SK-N-SH (cell line): ENCODE data around the gene SH3BP5L. TPM values are rescaled to one million over a fixed set of nuclear protein-coding genes. Genes with fewer than 3 reads are reported as not detected.

Source experiments
- CTCF ChIA-PET: fragments of 300-600, 350-600 bp; formaldehyde crosslinking; extraction: SDS; loops from one replicate; lab custom pipeline; 2021; lab: Yijun Ruan, JAX
- POLR2A ChIA-PET: fragments of 350-600 bp; sonication (Branson Sonifier 250); formaldehyde crosslinking; extraction: SDS; loops from one replicate; lab custom pipeline; 2020; ENCODE audit warnings: antibody characterized with exemption, inconsistent platforms; lab: Yijun Ruan, JAX
- DNase-seq: peaks from one replicate; pipeline ENCODE4 v3.0.0; 2012
- H2AFZ ChIP-seq: fragments of 200-600 bp; sonication (generic); 2 replicates; pipeline ENCODE4 v1.8.1; 2016; ENCODE audit warnings: antibody characterized with exemption, mild to moderate bottlenecking, low read depth
- H3F3A ChIP-seq: fragments of 200-600 bp; sonication (generic); replicated peaks from 2 replicates; pipeline ENCODE3; 2016; ENCODE audit warnings: antibody characterized with exemption, mild to moderate bottlenecking; ENCODE audit not compliant: insufficient read depth
- H3K27ac ChIP-seq, 2 experiments: fragments of 200-500 bp in 1 of 2; fragments of 200-600 bp in 1 of 2; sonication (Bioruptor generic) in 1 of 2; sonication (generic), shearing (Covaris generic) in 1 of 2; 2 replicates each; pipeline versions ENCODE4 v1.5.1 to v1.6.1; 2014 to 2016; ENCODE audit warnings: low read depth in 2 of 2, inconsistent platforms in 1 of 2, low read length in 1 of 2, mild to moderate bottlenecking in 1 of 2, mixed read lengths in 1 of 2
- H3K27me3 ChIP-seq: fragments of 200-600 bp; sonication (generic), shearing (Covaris generic); 2 replicates; pipeline ENCODE4 v1.6.1; 2016; ENCODE audit warnings: mixed run types; ENCODE audit not compliant: insufficient read depth
- H3K36me3 ChIP-seq, 2 experiments: fragments of 200-500 bp in 1 of 2; fragments of 200-600 bp in 1 of 2; sonication (Bioruptor generic) in 1 of 2; sonication (generic) in 1 of 2; replicated peaks in 1 of 2; 2 replicates each; pipeline versions ENCODE3 to v1.5.1; 2014 to 2016; ENCODE audit warnings: low read length in 1 of 2, mild to moderate bottlenecking in 1 of 2; ENCODE audit not compliant: insufficient read depth in 2 of 2, control insufficient read depth in 1 of 2
- H3K4me1 ChIP-seq, 2 experiments: fragments of 200-500 bp in 1 of 2; fragments of 200-600 bp in 1 of 2; sonication (Bioruptor generic) in 1 of 2; sonication (generic), shearing (Covaris generic) in 1 of 2; 2 replicates each; pipeline versions ENCODE4 v1.5.1 to v1.6.1; 2014 to 2016; ENCODE audit warnings: low read depth in 1 of 2, low read length in 1 of 2, mixed run types in 1 of 2; ENCODE audit not compliant: insufficient read depth in 2 of 2, control insufficient read depth in 1 of 2
- H3K4me2 ChIP-seq: fragments of 200-600 bp; sonication (generic), shearing (Covaris generic); 2 replicates; pipeline ENCODE4 v1.6.1; 2017; ENCODE audit warnings: mixed run types
- H3K4me3 ChIP-seq, 2 experiments: fragments of 200-500 bp in 1 of 2; fragments of 200-600 bp in 1 of 2; sonication (Bioruptor generic) in 1 of 2; sonication (generic), shearing (Covaris generic) in 1 of 2; 2 replicates each; pipeline versions ENCODE4 v1.5.1 to v1.8.1; 2014 to 2016; ENCODE audit warnings: low read depth in 2 of 2, inconsistent platforms in 1 of 2, low read length in 1 of 2, mild to moderate bottlenecking in 1 of 2, mixed read lengths in 1 of 2, moderate library complexity in 1 of 2
- H3K79me2 ChIP-seq: fragments of 200-600 bp; sonication (generic); 2 replicates; pipeline ENCODE4 v1.8.1; 2017; ENCODE audit warnings: mild to moderate bottlenecking; ENCODE audit not compliant: insufficient read depth
- H3K9ac ChIP-seq: fragments of 200-600 bp; sonication (generic); 2 replicates; pipeline ENCODE4 v1.6.1; 2017; ENCODE audit warnings: mixed run types
- H3K9me2 ChIP-seq: fragments of 200-600 bp; sonication (generic); 2 replicates; pipeline ENCODE4 v1.6.1; 2017; ENCODE audit warnings: mixed run types
- H3K9me3 ChIP-seq: fragments of 200-600 bp; sonication (generic); 2 replicates; pipeline ENCODE4 v1.6.1; 2017; ENCODE audit warnings: mixed run types, mild to moderate bottlenecking, moderate library complexity
- H4K20me1 ChIP-seq: fragments of 200-600 bp; sonication (generic); 2 replicates; pipeline ENCODE4 v1.6.1; 2017; ENCODE audit warnings: mild to moderate bottlenecking, mixed run types; ENCODE audit not compliant: insufficient read depth
- EP300 ChIP-seq, 2 experiments: IDR thresholded peaks; 2 replicates each; pipeline versions ENCODE4 v1.4.0 to v1.6.1; 2012; ENCODE audit warnings: borderline replicate concordance in 1 of 2, low read depth in 1 of 2, low read length in 1 of 2
- EZH2phosphoT487 ChIP-seq: fragments of 200-600 bp; sonication (generic); IDR thresholded peaks from 2 replicates; pipeline ENCODE4 v1.6.1; 2017; ENCODE audit warnings: low read depth, mixed run types, mild to moderate bottlenecking, antibody characterized with exemption, moderate library complexity, borderline replicate concordance
- FOSL2 ChIP-seq: IDR thresholded peaks from 2 replicates; pipeline ENCODE4 v1.4.0; 2012; ENCODE audit warnings: low read depth, mild to moderate bottlenecking, moderate library complexity, borderline replicate concordance
- FOXM1 ChIP-seq: IDR thresholded peaks from 2 replicates; pipeline ENCODE4 v1.4.0; 2012; ENCODE audit warnings: low read depth, mild to moderate bottlenecking
- GATA2 ChIP-seq: sonication (generic); formaldehyde crosslinking; IDR thresholded peaks from 2 replicates; pipeline ENCODE4 v1.5.0; 2020; ENCODE audit warnings: mild to moderate bottlenecking, missing genetic modification reagents
- JUND ChIP-seq: IDR thresholded peaks from 2 replicates; pipeline ENCODE4 v1.4.0; 2012
- MEF2A ChIP-seq: IDR thresholded peaks from 2 replicates; pipeline ENCODE4 v1.4.0; 2012; ENCODE audit warnings: low read depth, borderline replicate concordance
- NFIC ChIP-seq: IDR thresholded peaks from 2 replicates; pipeline ENCODE4 v1.4.0; 2012; ENCODE audit warnings: borderline replicate concordance
- POLR2AphosphoS5 ChIP-seq: IDR thresholded peaks from 2 replicates; pipeline ENCODE4 v1.6.1; 2012; ENCODE audit warnings: low read depth, low read length
- RFX5 ChIP-seq: IDR thresholded peaks from 2 replicates; pipeline ENCODE4 v1.6.1; 2012; ENCODE audit warnings: mild to moderate bottlenecking, improper control_type of control experiment, low read length
- RXRA ChIP-seq: IDR thresholded peaks from 2 replicates; pipeline ENCODE4 v1.4.0; 2012; ENCODE audit warnings: low read depth, mild to moderate bottlenecking, borderline replicate concordance
- SIN3A ChIP-seq: IDR thresholded peaks from 2 replicates; pipeline ENCODE4 v1.6.1; 2012; ENCODE audit warnings: low read depth, mild to moderate bottlenecking, low read length, moderate library complexity, borderline replicate concordance
- TAF1 ChIP-seq: IDR thresholded peaks from 2 replicates; pipeline ENCODE4 v1.6.1; 2012; ENCODE audit warnings: low read depth, mild to moderate bottlenecking, low read length, moderate library complexity, borderline replicate concordance
- TCF12 ChIP-seq: IDR thresholded peaks from 2 replicates; pipeline ENCODE4 v1.4.0; 2012
- TEAD4 ChIP-seq: IDR thresholded peaks from 2 replicates; pipeline ENCODE4 v1.4.0; 2012; ENCODE audit warnings: mild to moderate bottlenecking, borderline replicate concordance; ENCODE audit not compliant: insufficient read depth
- WGBS: methylation state at CpG from one replicate; pipeline ENCODE4 v1.1.6; 2017; ENCODE audit warnings: low lambda C conversion rate; 5-methylcytosine and 5-hydroxymethylcytosine counted together
- polyA plus RNA-seq, 3 experiments: library from polyadenylated mRNA; depleted of rRNA; stranded (reverse); fragments of >200 nt; gene quantifications; 2 replicates each; pipeline ENCODE4 v1.2.3, GENCODE V29; 2012
- TF ChIP-seq, protein P1 (sequence below): fragments of 200-600 bp; sonication (generic); IDR thresholded peaks from 2 replicates; pipeline ENCODE4 v1.6.1; 2017; ENCODE audit warnings: antibody characterized with exemption, mild to moderate bottlenecking, moderate library complexity
- TF ChIP-seq, protein P2 (sequence below): IDR thresholded peaks from 2 replicates; pipeline ENCODE4 v1.4.0; 2012; ENCODE audit warnings: low read depth
- TF ChIP-seq, protein P3 (sequence below): IDR thresholded peaks from 2 replicates; pipeline ENCODE4; 2012
- TF ChIP-seq, protein P4 (sequence below): fragments of 150-350 bp; IDR thresholded peaks from 2 replicates; pipeline ENCODE4 v1.6.1; 2017; ENCODE audit warnings: antibody characterized with exemption, low read length, low read depth, borderline replicate concordance
- TF ChIP-seq, protein P5 (sequence below): IDR thresholded peaks from 2 replicates; pipeline ENCODE4 v1.4.0; 2012; ENCODE audit warnings: low read depth, borderline replicate concordance

SH3BP5L gene
- polyA plus RNA-seq, 1 of the 3 experiments (the other 2 are of a cell fraction) = 32.1 TPM

DNA sequence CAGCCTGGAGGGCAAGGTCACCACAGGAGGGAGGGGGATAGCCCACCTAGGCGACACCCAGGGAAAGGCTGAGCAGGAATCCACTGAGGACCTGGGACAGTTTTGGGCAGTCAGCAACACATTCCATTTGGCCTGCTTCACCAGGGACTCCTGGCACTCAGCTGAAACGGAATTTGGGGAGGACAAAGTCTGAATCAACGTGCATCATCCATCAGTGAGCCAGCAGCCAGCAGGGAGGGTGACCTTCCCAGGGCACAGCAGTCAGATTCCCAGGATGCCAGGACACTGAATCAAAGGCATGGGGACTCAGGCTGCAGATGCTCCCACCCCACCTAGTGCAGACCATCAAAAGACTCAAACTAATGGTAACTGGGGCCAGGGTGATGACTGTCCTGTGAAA is 4.6 kb downstream of the SH3BP5L start:
- DNase-seq = peak; percentile 13
- H3K9me3 ChIP-seq = no peaks in the 10 kb centered on the region
- H3K4me2 ChIP-seq = peak overlapping the region; percentile 81
- H3K9ac ChIP-seq = peak overlapping the region; percentile 64
- H3K36me3 ChIP-seq = peaks cover 14 to 36% of the 10 kb centered on the region in 2 experiments
- TF ChIP-seq EP300 (IDR thresholded peaks at IDR 0.05; ENCODE audit: borderline replicate concordance in 1 of 2, low read depth in 1 of 2, low read length in 1 of 2) (peak in 1 of 2 experiments; percentile 88; a peak in 1 of 4 replicates), RXRA (peak; percentile 88; the same call in 1 of the 2 replicates), TCF12 (peak; percentile 88), POLR2AphosphoS5 (no peak), RFX5 (no peak), GATA2 (CRISPR knock-in tag) (no peak), FOXM1 (0 out of 2 replicates have a peak, but pooled peaks have one; percentile 52), SIN3A (peak; percentile 71; the same call in 1 of the 2 replicates), TEAD4 (peak; percentile 98), JUND (peak; percentile 83), FOSL2 (peak; percentile 92; the same call in 1 of the 2 replicates), MEF2A (no peak), TAF1 (no peak), NFIC (peak; percentile 77), EZH2phosphoT487 (no peak)
- TF ChIP-seq, protein P1, sequence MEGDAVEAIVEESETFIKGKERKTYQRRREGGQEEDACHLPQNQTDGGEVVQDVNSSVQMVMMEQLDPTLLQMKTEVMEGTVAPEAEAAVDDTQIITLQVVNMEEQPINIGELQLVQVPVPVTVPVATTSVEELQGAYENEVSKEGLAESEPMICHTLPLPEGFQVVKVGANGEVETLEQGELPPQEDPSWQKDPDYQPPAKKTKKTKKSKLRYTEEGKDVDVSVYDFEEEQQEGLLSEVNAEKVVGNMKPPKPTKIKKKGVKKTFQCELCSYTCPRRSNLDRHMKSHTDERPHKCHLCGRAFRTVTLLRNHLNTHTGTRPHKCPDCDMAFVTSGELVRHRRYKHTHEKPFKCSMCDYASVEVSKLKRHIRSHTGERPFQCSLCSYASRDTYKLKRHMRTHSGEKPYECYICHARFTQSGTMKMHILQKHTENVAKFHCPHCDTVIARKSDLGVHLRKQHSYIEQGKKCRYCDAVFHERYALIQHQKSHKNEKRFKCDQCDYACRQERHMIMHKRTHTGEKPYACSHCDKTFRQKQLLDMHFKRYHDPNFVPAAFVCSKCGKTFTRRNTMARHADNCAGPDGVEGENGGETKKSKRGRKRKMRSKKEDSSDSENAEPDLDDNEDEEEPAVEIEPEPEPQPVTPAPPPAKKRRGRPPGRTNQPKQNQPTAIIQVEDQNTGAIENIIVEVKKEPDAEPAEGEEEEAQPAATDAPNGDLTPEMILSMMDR = no peak
- TF ChIP-seq, protein P2, sequence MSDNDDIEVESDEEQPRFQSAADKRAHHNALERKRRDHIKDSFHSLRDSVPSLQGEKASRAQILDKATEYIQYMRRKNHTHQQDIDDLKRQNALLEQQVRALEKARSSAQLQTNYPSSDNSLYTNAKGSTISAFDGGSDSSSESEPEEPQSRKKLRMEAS = peak; percentile 66
- TF ChIP-seq, protein P3, sequence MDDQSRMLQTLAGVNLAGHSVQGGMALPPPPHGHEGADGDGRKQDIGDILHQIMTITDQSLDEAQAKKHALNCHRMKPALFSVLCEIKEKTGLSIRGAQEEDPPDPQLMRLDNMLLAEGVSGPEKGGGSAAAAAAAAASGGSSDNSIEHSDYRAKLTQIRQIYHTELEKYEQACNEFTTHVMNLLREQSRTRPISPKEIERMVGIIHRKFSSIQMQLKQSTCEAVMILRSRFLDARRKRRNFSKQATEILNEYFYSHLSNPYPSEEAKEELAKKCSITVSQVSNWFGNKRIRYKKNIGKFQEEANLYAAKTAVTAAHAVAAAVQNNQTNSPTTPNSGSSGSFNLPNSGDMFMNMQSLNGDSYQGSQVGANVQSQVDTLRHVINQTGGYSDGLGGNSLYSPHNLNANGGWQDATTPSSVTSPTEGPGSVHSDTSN = peak; percentile 80
- TF ChIP-seq, protein P4, sequence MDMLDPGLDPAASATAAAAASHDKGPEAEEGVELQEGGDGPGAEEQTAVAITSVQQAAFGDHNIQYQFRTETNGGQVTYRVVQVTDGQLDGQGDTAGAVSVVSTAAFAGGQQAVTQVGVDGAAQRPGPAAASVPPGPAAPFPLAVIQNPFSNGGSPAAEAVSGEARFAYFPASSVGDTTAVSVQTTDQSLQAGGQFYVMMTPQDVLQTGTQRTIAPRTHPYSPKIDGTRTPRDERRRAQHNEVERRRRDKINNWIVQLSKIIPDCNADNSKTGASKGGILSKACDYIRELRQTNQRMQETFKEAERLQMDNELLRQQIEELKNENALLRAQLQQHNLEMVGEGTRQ = no peak
- TF ChIP-seq, protein P5, sequence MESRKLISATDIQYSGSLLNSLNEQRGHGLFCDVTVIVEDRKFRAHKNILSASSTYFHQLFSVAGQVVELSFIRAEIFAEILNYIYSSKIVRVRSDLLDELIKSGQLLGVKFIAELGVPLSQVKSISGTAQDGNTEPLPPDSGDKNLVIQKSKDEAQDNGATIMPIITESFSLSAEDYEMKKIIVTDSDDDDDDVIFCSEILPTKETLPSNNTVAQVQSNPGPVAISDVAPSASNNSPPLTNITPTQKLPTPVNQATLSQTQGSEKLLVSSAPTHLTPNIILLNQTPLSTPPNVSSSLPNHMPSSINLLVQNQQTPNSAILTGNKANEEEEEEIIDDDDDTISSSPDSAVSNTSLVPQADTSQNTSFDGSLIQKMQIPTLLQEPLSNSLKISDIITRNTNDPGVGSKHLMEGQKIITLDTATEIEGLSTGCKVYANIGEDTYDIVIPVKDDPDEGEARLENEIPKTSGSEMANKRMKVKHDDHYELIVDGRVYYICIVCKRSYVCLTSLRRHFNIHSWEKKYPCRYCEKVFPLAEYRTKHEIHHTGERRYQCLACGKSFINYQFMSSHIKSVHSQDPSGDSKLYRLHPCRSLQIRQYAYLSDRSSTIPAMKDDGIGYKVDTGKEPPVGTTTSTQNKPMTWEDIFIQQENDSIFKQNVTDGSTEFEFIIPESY = peak; percentile 56; the same call in 1 of the 2 replicates
- CTCF ChIA-PET = interaction anchor here (1.6 to 5.0 kb wide), 2 partner anchors 14 to 17 kb away, joined by 3 to 24 read pairs; partner anchors contain the start of gene ZNF672
- WGBS = 18% methylated on average over 2 of the region's 3 CpGs
- POLR2A ChIA-PET = no interaction called here
- H3F3A ChIP-seq = peaks cover 29% of the 10 kb centered on the region
- H4K20me1 ChIP-seq = peaks cover 6% of the 10 kb centered on the region; the same call in 1 of the 2 replicates
- H3K27me3 ChIP-seq = no peaks in the 10 kb centered on the region
- H3K27ac ChIP-seq = peak overlapping the region; percentile 17 to 92; a peak in 3 of 4 replicates
- H2AFZ ChIP-seq = no peak overlapping the region
- no peaks in the 10 kb centered on the region for H3K9me2 ChIP-seq
- H3K4me3 ChIP-seq = peak overlapping the region in 1 of 2 experiments; percentile 22; a peak in 1 of 4 replicates
- peaks cover 33 to 41% of the 10 kb centered on the region in 2 experiments for H3K4me1 ChIP-seq
- peaks cover 81% of the 10 kb centered on the region for H3K79me2 ChIP-seq
